GM18951 (cell line): ENCODE data around the gene ALPI.

Experiments used
- POLR2A ChIP-seq: IDR thresholded peaks from 4 replicates; pipeline ENCODE4 v1.6.1; 2011; ENCODE audit warnings: mild to moderate bottlenecking; ENCODE audit not compliant: insufficient read length, insufficient read depth; ENCODE audit errors: extremely low read depth
- in situ Hi-C: fragments of 300-500 bp; cut with MboI; formaldehyde crosslinking; loops from one replicate; pipeline ENCODE4 v1.12.0; 2022; ENCODE audit warnings: low sequenced_read_pairs, mixed read lengths, inconsistent platforms; ENCODE audit not compliant: unreplicated experiment

Gene ALPI

DNA sequence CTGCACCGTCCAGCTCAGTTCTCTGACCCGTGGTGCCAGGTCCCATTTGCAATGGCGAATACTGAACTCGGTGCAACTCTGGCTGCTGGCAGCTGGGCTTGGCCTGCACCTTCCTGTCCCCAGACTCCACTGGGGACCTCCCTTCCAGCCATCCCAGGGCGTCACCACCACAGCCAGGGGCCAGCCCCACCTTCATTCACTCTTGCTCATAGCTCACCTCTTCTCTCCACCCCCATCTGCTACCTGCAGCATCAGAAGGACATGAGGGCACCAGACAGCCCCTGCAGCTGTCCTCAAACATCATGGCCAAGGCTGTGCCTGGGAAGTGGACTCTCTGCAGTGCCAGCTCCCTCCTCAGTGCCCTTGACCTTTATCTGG lies 16.2 kb upstream of the ALPI start:
- in situ Hi-C loops = loop anchor here (5.0 to 10.0 kb wide), 3 partner anchors 75 to 535 kb away; no protein-coding TSS in a partner anchor
- no peak for TF ChIP-seq POLR2A

DNA sequence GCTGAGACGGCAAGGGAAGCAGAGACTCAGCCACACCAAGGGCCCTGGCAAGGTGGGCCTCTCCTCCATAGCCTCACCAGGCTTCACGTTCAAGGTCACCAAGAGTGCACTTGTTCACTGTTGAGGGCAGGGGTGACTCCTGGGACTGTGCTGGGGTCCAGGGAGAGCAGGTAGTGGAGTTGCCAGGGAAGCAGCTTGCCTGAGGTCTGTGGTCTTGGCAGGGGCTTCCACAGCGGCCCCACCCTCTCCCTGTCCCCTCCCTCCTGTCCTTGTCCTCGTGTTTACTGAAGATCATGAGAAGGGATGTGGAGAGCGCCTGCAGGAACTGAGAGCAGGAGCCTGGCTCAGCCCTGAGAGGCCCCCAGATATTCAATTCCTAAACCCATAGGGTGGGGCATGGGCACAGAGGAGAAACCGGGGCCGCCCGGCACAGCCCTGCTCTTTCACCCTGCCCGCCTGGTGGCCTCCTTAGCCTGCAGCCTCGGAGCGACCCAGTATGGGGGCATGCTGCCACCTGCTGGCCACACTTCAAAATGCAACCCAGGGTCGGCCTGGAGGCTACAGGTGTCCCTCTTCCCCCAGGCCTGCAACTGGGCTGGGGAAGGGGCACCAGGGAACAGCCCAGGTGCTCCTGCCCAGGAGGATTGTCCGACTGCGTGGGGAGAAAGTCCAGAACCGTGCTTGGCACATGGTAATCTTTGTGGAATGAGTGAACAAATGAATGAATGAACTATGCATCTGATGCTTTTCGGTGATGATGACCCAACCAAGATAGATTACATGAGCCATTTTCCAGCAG lies 15.5 kb upstream of the ALPI start:
- in situ Hi-C loops = loop anchor here (10.0 kb wide), 1 partner anchor 74 kb away; no protein-coding TSS in a partner anchor

DNA sequence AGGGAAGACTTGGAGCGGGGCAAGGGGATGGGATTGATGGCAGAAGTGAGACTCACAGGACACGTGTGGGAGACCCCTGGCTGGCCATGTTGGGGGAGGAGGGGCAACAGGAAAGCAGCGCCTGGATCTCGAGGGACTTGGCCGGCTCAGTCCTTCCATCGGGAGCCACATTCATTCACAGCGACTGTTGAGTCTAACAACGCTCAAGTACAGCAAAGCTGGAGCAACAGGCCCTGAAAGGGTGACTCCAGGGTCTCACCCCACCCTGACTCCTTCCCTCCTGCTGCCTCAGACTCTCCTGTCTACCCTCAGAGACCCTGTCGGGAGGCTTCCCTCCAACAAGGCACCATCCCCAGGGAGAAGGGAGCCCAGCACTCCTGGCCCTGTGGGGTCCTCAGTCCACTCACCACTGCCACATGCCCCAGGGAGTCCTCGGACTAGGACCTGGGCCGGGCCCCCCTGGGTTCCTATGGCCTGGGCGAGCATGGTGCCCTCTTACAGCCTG lies 14.8 kb upstream of the ALPI start:
- TF ChIP-seq POLR2A = no peak
- in situ Hi-C loops = loop anchor here (10.0 kb wide), 1 partner anchor 74 kb away; no protein-coding TSS in a partner anchor

DNA sequence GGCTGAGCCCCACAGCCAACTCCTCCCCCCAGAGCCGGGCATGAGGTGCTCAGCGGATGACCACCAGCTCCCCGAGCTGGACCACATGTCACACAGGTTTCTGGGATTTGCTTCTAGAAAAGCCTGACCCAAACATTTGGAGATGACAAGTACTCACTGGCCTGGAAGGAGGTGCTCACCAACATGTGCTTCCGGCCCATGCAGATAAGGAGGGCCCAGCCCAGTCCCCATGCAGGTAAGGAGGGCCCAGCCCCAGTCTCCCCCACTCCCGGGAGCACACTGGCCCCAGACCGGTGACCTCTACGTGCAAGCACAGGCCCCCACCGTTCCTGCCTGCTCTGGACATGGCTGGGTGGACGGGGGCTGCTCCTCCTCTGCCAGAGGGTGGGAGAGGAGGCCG lies 14.0 kb upstream of the ALPI start:
- in situ Hi-C loops = loop anchor here (10.0 kb wide), 1 partner anchor 73 kb away; no protein-coding TSS in a partner anchor

DNA sequence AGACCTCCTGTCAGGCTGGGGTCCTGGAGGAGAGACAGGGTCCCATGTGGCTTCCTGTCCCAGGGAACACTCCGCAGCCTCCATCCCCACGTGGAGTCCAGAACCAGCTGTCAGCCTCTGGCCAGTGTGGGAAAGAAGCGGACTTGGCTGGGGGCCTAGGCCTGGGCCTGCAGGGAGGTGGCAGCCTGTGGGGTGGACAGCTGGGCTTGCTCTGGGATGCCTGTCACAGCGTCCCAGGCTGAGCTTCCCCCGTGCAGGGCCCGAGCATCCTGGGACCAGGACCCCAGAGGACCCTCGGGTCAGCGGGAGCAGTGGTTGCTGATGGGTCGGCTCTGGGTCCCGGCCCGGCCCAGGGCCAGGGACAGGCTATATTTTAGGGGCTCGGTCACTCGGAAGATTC lies 13.5 kb upstream of the ALPI start:
- in situ Hi-C loops = loop anchor here (10.0 kb wide), 1 partner anchor 72 kb away; no protein-coding TSS in a partner anchor

DNA sequence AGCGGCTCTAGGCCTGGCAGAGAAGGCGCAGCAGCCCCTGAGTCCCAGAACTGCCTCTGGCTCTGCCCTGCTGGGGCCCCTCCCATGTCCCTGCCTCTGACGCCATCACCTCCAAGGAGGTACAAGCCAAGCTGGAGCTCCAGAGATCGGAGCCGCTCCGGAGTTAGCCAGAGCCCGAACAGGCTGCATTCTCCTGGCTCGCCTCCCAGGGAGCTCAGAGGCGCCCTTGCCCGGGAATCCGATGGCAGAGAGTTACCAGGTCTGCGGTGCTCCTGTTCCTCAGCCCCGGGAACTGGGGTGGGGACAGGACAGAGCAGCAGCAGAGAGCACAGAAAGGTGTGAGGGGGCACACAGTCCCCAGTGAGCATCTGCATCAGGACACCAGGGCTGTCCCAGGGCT lies 12.9 kb upstream of the ALPI start:
- in situ Hi-C loops = loop anchor here (10.0 kb wide), 1 partner anchor 72 kb away; no protein-coding TSS in a partner anchor

DNA sequence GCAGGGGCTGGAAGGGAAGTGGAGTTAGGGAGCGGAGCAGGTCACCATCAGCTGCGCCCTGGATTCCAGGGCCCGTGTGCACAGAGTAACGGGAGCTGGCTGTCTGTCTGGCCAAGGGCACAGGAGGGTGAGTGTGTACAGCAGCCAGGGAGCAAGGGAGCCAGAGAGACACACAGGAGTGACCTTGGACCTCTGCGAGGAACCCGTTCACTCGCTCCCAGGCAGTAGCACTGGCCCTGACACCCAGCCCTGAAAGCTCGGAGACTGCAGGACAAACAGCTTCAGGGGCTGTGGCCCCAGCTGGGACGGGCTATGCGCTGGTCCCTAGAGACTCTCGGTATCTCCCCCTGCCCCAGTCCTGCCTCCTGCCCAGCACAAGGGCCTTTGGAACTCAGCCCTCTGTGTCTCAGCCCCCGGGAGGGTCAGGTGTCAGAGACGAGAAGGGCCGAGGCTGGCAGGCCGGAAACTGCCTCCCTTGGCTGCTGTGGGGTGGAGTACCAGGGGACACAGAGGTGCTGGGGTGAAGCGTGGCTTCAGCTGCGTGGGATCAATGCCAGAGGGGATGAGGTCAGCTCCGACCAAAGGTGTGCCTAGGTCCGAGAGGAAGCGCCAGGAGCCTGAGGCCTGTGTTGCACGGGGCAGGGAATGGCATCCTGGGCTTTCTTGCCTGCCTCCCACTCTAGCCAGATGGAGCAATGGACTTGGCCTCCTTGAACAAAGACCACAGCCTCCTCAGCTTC lies 12.1 kb upstream of the ALPI start:
- in situ Hi-C loops = loop anchor here (10.0 kb wide), 1 partner anchor 71 kb away; no protein-coding TSS in a partner anchor

DNA sequence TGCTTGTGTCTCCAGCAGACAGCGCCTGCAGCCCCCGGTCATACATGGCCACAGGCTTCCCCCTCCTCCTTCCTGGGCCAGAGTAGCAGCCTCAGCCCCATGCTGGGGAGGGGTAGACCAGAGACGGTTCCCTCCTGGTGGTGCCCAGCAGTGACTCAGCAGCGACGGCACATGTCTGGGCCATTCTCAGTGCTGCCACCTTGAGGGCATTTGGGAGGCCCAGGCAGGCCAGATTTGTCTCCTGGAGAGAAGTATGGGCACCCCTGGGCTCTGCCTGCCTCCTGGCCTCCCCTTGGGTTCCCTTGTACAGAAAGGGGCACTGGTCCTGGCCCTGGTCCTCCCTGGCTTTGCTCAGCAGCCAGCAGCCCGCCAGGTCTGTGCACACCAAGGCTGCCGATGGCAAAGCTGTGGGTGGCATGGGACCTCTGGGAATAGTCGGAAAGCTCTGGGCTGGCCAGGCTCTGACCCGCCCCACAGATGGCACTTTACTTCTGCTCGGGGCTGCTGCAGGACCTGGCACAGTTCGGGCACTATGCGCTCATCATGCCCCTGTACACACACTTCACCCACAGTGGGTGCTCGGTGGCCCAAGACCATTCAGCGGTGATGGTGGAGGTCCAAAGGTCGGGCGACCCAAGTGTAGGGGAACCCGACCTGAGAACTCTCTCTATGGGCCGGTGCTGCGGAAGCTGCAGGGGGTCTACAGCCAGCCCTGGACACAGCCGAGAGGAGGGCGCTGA lies 11.4 kb upstream of the ALPI start:
- no peak for TF ChIP-seq POLR2A
- in situ Hi-C loops = loop anchor here (10.0 kb wide), 1 partner anchor 70 kb away; no protein-coding TSS in a partner anchor

DNA sequence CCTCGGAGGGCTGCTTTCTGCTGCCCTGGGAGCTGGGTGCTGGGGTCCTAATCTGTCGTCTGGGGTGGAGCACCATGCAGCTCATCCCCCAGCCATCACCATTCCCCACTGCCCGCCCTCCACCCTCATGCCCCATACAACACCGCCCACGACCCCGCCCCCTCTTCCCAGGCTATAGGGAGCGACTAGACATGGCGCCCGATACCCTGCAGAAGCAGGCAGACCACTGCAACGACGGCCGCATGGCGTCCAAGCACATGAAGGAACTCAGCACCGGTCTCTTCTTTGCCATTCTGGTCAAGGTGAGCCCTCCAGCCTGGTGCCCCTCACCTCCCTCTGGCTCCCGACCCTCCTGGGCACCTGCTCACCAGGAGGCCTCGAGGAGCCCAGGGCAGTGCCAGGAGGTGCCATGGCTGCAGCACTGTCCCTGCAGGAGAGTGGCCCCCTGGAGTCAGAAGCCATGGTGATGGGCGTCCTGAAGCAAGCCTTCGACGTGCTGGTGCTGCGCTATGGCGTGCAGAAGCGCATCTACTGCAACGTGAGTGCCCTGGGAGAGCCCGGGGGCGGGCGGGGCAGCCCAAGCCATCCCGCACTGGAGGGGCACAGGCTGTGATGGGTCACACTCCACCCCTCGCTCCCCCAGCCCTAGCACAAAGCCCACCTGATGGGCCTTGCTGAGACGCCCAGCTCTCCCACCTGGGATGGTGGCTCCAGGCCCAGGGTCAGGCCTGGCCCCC lies 10.6 kb upstream of the ALPI start:
- in situ Hi-C loops = loop anchor here (10.0 kb wide), 1 partner anchor 69 kb away; no protein-coding TSS in a partner anchor

DNA sequence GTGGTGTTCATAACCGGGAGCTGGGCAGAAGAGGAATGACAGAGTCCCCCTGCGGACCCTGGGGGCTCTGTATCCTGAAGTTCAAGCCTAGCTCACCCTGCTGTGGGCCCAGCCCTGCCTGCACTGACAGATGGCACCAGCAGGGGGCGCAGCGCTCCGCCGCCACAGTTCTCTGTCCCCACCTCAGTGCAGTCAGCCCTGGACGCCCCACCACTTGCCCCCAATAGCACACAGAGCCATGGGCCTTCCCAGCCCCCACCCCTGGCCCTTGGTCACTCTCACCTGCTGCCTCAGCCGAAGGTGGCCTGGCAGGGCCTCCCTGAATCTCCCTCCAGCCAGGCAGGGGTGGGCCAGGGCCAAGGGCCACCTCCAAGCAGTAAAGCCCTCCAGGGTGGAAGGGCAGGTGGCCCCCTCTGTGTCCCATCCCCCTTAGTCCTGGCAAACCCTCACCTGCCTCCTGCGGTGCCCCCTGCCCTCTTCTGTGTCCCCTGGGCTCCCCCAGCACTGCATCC lies 9.6 kb upstream of the ALPI start:
- in situ Hi-C loops = loop anchor here (10.0 kb wide), 1 partner anchor 68 kb away; no protein-coding TSS in a partner anchor

DNA sequence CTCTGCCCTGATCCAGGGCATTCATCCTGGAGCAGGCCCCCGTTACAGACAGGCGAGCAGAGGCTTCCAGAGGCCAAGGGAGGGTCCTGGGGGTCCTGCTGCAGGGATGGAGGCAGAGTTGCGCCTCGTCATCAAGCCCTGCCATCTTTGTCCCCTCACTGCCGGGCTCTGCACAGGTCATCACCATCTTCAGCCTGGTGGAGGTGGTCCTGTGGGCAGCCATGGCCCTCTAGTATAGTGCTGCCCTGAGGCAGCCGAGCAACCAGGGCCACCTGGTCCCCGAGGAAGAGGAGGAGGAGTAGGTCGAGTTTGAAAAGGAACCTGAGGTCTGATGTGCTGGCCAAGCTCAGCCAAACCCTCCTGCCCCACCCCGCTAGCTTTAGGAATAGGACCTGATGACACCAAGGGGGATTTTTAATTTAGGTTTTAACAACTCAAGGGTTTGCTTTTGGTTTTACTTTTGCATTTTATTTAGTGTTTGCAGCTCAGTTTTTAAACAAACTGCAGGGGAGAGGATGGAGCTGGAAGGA lies 8.8 kb upstream of the ALPI start:
- no peak for TF ChIP-seq POLR2A
- in situ Hi-C loops = loop anchor here (10.0 kb wide), 1 partner anchor 68 kb away; no protein-coding TSS in a partner anchor

DNA sequence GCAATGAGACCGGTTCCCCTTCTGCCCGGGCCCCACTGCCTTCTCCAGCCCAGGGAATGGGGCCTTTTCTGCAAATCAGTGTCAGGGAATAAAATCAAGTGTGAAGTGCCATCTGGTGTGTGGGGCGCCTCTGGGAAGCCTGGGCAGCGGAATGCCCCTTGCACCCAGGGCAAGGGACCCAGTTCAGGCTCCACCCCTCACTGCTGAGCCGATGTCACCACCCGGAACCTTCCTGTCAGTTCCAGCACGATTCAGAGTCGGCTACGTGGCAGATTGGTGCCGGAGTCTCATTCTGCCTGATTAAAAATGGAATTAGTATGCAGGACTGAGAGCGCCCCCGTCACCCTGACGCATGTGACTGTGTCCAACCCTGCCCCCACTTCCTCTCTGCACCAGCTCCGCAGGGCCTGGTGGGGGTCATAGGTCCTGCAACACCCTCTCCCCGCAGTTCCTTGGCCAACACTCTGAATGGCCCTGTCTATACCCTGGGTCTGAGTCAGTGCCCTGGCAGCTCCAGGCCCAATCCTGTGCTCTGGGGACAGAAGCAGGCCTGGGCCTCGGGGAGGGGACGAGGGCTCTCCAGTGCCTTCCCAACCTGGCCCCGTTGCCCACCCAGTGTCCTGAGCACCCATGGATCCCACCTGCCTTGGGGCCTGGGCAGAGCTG lies 8.2 kb upstream of the ALPI start:
- no peak for TF ChIP-seq POLR2A
- in situ Hi-C loops = loop anchor here (10.0 kb wide), 1 partner anchor 67 kb away; no protein-coding TSS in a partner anchor
